Measurements from ENCODE around the gene ADISSP.

Gene ADISSP

GRCh38 chr20:3753501-3754275 lies 13.9 kb downstream of the ADISSP start:
- no peak for DNase-seq

GRCh38 chr20:3753098-3753497 lies 14.5 kb downstream of the ADISSP start:
- DNase-seq = peak; percentile 72

GRCh38 chr20:3752386-3752759 lies 15.2 kb downstream of the ADISSP start:
- DNase-seq = no peak

- DNase-seq = peak; percentile 75
Observed at GRCh38 chr20:3751675-3752385, 15.7 kb downstream of the ADISSP start.

GRCh38 chr20:3751305-3751674 lies 16.3 kb downstream of the ADISSP start:
- DNase-seq = no peak

GRCh38 chr20:3749689-3750531 lies 17.6 kb downstream of the ADISSP start:
- DNase-seq = peak; percentile 55

- DNase-seq = no peak
Observed at GRCh38 chr20:3749087-3749688, 18.4 kb downstream of the ADISSP start.

- no peak for DNase-seq
Observed at GRCh38 chr20:3748073-3748472, 19.5 kb downstream of the ADISSP start.

- DNase-seq = no peak
Observed at GRCh38 chr20:3747471-3747870, 20.1 kb downstream of the ADISSP start.

- DNase-seq = no peak
Observed at GRCh38 chr20:3745686-3746173, 21.8 kb downstream of the ADISSP start.

GRCh38 chr20:3744806-3745685 lies 22.5 kb downstream of the ADISSP start:
- DNase-seq = peak; percentile 82

- no peak for DNase-seq
Observed at GRCh38 chr20:3744037-3744436, 23.5 kb downstream of the ADISSP start.

- DNase-seq = no peak
Observed at GRCh38 chr20:3743251-3743650, 24.3 kb downstream of the ADISSP start.

GRCh38 chr20:3741836-3742458 lies 25.6 kb downstream of the ADISSP start:
- no peak for DNase-seq

- DNase-seq = no peak
Observed at GRCh38 chr20:3740615-3741301, 26.8 kb downstream of the ADISSP start.

GRCh38 chr20:3739926-3740451 lies 27.6 kb downstream of the ADISSP start:
- no peak for DNase-seq

- no peak for DNase-seq
Observed at GRCh38 chr20:3739054-3739925, 28.3 kb downstream of the ADISSP start.

GRCh38 chr20:3738111-3739053 lies 29.2 kb downstream of the ADISSP start:
- DNase-seq = no peak
